NCI-H526 treated with DMSO at 0.1 percent for 48 hours (cell line): ENCODE results near the gene SECISBP2.

Source experiments
- DNase-seq: peaks from one replicate; lab custom pipeline; 2025; lab: John Stamatoyannopoulos, UW

The SECISBP2 gene

DNA sequence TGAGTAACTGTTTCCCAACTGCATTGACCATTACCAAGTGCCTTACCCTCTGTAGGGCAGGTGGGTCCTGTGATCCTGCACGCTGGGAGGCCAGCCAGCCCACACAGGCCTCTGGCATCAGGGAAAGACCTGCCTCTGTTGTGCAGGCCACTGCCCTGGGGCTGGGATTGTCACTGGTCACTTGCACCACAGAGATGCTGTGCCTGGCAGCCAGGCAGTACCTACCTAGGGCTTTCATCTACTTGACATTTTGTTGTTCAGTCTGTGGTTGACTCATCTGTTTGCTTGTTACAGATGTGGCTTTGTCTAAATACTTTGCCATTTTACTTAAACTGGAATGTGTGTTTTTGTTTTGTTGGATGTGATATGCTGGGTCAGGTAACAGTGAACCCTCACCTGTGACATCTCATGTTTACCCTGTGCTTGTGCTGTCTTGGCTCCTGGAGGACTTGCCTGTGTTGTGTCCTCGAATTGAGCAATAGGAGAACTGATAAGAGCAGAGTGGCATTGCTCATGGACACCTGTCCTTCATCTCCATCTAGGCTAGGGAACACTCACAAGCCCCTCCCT lies 32.8 kb downstream of the SECISBP2 start:
- DNase-seq: no peak

DNA sequence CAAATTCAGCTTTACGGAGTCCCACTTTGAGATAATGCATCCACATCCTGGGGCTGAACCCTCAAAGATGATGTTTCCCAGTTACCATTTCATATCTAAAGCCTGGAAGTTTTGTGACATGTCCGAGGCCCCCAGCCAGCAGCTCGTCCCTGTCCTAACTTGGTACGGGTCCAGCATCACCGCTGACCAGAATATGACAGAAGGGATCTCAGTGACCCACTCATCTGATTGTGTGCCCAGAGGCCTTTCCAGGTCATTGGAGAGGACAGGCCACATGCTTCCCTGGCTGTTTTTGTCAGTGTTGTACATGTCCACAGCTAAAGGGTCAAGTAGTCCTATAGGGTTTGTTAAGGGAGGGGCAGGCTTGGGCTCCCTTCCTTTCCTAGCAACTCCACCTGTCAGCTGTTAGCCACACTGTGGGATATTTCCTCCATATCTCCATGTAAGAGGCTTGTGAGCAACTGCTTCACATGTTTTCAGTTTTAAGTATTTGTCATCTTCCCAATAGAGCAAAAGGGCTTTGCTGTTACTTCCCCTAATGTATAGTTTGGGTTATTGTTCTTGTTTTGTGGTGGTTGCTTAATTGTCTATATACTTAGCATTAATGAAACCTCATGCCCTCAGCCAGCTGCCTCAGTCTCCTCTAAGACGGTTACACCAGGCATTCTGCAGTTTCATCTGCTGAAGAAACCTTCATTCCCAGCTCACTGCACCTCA lies 33.4 kb downstream of the SECISBP2 start:
- no peak for DNase-seq

DNA sequence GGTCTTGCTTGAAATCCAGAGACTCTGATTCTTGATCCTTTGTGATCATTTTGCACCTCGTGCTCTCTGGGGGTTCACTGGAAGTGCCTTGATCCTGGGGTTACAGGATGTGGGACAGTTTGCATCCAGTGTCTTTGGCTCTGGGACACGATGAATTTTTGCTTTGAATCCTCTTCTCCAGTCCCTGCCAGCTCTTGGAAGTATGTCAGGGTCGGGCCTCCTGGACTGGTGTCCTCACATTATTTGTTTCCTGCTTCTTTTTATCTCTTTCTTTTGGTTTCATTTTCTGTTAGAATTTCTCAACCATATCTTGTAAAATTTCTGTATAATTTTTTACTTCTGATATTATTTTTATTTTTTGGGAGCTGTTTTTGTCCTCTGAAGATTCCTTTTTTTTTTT lies 34.2 kb downstream of the SECISBP2 start:
- DNase-seq: no peak

DNA sequence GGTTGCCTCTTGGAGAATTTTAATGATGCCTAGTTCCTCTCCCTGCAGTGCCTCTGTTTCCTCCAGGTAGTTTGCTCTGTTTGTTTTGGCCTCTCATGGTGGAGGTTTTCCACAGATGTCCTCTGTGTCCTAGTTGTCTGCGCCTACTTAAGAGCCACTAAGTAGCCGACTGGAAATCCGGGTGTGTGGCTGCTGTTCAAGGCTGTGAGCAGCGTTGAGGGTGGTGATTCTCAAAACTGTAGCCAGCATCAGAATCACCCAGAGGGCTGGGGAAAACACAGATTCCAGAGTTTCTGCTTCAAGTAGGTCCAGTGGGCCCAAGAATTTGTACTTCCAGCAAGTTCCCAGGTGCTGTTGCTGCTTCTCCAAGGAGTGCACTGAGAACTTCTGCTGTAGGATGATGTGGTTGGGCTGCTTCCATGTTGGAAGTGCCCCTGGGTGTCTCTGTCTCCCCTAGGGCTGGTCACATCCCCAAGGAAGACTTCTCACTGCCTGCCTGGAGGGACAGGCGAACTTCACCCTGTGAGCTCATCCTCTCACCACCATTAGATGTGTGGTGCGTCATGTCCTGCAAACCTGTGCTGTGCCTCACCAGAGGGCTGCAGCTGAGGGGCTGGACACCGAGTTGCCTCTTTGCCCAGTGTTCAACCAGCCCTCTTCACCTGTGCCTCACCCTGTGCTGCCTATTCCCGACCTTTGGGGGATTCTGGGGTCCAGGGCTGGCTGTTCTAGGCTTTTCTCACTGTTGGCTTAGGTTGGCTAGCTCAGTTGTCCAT lies 34.8 kb downstream of the SECISBP2 start:
- no peak for DNase-seq

DNA sequence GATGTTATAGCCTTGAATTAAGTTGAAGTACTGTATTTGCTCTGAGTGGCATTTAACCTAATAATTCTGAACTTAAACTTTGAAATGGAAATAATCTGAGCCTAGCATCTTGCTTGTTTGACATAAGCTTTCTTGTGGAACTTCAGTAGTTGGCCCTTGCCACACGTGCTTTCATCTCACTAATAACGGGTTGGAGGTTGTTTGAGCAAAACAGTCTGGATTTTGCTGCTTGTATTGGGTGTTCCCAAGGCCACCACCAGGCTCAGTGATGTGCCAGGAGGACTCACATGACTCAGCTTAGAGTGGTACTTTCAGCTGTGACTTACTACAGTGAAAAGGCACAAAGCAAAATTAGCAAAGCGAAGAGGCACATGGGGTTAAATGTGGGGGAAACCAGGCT lies 35.7 kb downstream of the SECISBP2 start:
- no peak for DNase-seq

DNA sequence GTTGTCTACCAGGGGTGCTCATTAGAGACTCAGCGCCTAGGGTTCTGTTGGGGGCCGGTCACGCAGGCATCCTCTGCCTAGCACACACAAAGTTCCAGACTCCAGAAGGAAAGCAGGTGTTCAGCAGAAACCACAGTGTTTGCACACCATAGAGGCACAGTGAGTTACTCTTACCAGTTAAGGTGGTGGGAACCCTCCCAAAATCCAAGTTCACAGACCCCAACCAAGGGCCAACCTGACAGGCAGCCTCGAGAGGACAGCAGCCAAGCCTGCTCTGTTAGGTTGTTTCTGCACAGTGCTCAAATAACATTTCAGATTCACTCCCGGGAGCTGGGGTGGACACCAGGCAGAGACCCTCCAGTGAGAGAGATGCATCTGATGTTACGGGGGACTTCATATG lies 36.2 kb downstream of the SECISBP2 start:
- DNase-seq: no peak

DNA sequence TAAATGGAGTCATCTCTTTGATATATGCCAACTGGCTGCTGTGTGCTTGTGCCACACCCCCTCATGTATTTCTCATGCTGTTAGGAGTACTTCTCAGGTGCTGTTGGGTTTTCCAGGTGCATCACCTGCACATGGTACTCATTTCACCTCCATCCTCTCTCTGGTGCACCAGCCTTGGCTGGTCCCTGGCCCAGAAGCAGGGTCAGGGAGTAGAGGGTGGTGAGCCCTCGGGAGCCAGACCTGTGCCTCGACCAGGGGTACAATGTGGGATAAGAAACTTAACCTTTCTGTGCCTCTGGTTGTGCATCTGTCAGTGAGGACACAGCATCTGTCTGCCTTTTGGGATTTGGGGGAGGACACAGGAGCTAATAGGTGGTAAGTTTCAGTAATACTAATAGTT lies 38.5 kb downstream of the SECISBP2 start:
- DNase-seq: no peak

DNA sequence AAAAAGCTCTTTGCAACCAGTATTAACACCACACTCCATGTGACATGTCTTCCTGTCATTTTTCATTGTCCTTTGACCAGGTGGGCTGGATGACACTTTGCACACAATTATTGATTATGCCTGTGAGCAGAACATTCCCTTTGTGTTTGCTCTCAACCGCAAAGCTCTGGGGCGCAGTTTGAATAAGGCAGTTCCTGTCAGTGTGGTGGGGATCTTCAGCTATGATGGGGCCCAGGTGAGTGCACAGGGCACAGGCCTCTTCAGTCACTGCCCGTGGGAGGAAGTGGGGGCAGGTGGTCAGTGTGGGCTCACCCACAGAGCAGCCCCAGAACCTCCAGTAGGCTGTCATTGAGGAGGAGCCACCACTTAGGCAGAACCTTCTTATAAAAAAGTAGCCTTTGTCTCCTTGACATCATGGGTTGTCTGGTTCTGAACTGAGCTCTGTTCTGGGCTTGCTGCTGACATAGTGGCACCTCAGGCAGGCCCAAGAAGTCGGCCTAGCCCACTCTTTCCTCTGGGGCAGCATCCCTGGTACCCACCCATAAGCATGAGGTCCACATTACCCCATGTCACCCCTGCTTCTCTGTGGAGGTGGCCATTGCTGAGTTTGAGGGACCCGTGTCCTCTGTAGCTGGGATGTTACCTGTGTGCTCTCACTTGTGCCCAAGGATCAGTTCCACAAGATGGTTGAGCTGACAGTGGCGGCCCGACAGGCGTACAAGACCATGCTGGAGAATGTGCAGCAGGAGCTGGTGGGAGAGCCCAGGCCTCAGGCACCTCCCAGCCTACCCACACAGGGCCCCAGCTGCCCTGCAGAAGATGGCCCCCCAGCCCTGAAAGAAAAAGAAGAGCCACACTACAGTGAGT lies 39.3 kb downstream of the SECISBP2 start:
- DNase-seq: no peak

DNA sequence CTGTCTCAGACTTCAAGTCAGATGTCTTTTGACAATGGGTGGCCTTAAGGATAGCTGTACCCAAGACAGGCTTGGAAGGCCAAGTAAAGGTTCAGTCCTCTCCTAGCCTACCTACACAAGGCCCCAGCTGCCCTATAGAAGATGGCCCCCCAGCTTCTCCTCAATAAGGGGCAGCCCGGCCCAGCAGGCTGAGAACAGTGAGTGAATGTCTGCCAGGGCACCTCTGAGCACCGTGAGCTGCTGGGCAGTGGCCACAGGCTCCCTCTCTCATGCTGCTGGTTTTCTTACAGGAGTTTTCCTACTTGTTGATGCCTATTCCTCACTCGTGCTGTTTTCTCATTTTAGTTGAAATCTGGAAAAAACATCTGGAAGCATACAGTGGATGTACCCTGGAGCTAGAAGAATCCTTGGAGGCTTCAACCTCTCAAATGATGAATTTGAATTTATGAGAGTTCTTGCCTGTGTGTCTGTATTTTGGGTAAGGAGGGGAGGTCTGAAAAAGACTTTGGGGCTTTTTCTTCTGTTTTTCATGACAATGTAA lies 40.1 kb downstream of the SECISBP2 start:
- DNase-seq: no peak

DNA sequence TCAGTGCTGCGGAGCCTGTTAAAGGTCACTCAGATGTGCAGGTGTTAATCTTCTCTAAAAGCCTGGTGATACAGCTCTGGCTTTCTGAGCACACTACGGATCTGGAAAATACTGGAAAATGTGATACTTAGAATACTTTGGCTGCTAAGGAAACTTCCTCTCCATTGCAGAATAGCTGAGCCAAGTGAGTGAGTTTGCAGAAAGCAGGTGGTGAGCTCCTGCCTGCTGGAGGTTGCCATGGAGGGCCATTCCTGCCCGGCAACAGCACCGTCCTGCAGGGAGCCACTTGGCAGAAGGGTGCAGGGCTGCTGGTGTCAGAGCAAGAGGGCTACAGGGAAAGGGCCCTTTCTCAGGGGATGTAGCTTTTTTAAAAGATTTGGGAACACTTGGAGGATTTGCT lies 40.7 kb downstream of the SECISBP2 start:
- no peak for DNase-seq

DNA sequence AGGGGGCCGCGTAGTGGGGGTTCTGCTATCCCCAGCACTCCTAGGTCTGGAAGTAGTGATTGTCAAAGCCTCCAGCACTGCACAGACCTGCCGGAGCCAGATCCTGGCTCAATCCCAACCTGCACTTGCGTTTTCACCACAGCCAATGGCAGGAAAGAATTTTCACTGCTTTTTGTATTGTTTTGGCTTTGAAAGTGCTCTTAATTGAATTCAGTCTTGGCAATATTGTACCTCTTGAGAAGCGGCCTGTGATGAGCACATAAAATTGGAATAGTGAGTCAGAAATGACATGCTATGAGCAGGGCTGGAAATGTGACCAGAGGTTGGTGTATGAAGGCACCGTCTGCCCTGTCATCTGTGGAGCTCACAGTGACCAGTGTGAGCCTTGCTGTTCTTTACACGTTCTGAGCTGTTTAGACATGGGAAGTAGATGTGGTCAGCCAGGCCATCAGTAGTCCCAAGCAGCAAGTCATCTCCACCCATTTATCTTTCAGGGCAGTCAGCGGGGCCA lies 41.5 kb downstream of the SECISBP2 start:
- DNase-seq: no peak

DNA sequence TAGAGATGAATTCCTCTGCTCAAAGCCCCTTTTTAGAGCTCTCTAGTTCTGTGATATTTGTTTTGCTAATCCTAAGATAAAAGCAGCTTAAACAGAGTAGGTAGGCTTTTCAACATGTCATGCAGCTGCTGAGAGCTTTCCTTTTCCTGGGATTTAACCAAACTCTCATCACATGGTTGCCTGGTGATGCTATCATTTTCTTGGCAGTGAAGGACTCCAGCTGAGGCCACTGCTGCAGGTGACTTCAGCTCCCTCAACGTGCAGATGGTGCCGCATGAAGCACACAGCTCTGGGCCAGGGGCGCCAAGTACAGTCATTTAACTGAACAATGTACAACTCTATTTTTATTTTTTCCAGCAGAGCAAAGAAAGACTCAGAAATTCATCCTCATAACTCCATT lies 42.2 kb downstream of the SECISBP2 start:
- no peak for DNase-seq

DNA sequence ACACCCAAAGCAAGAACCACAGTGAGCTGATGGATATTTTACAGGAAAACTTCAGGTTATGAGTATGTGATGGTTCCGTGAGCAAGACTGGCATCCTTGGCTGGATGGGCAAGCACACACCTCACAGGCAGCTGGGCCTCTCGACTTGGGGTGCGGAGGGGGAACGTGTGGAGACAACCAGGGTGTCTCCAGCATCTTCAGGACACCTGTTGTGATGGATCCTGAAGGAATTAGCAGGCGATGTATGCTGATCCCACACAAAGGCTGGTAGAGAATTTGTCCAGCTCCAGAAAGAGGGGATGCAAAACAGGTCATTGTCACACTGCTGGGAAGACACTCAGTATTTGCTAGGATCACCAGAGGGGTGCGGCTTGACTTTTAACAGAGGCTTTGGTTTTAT lies 42.7 kb downstream of the SECISBP2 start:
- DNase-seq: no peak

DNA sequence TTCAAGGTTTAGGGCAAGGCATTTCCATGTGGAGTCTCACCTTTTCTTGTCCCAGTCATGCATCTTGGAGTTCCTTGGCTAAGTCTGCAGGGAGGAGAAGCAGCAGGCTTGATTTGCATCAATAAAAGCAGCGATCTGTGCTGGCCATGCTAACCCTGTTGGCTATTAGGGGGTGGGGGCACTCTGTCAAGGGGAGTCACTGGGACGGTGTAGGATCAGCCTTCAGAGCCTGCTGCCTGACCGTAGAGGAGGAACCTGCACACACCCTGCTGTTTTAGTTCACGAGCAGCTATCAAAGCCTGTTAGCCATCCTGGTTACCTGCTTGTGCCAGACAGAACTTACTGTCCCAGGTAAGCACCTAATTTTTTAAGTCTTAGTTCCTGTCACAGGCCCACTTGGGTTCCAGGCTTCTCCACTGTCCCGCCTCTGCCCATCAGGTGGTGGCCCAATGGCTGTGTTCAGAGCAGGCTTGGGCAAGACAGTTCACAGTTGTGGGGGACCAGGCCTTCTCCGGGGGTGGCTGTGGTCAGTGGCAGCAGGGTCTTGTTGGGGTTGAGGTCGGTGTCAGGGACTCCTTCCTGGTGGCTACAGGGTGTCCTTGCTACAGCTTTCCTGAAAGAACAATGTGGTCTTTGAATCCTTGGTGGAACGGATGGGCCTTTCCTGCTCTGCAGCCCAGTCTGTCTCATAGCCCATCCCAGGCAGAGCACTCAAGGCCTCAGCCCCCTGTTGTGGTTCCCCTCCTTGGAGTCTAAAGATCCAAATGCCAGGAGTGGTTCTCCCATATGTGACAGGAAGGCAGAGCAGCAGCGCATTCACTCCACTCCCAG lies 43.7 kb downstream of the SECISBP2 start:
- no peak for DNase-seq

DNA sequence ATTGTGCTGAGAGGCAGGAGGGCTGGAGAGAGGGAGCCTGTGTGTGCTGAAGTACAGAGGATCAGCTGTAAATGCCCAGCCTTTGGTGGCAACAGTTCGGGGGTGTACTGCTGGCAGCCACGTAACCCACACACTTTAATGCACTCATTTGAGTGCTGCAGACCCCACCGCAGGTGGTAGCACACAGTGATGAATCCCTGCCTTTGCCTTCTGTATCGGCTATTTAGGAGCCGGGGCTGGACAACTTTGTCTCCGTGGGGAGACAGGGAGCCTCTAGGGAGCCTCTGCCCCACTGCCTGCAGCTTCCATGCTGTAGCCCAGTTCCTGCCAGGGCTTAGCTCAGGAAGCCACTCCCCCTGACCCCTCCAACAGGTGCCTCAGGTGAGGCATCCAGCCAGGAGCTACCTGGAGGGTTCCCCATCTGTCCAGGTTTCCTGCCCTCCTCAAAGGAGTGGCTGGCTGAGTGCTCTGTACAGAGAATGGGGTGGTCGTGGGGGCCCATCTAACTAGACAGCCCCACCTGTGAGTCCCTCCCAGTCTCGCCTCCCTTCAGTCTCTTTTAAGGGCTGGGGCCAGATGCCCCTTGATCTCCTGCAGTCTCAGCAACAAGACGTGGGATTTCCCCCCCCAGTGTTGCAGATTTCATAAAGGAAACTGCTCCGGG lies 44.5 kb downstream of the SECISBP2 start:
- no peak for DNase-seq

DNA sequence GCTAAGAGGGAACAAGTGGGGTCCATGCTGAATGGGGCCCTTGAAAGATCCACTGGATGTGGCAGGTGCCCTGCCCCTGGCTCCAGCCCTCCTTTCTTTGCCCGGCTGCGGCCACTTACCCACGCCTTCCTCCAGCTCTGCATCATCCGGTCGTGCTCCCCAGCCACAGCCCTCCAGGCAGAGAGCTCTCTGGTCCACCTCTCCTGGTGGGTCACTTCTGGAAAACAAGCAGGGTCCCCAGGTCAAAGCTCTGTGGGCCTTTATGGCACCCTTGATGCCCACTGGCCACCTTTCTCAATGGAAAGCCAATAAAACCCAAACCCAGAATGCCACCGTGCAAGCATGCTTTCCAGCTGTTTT lies 45.0 kb downstream of the SECISBP2 start:
- DNase-seq: no peak

DNA sequence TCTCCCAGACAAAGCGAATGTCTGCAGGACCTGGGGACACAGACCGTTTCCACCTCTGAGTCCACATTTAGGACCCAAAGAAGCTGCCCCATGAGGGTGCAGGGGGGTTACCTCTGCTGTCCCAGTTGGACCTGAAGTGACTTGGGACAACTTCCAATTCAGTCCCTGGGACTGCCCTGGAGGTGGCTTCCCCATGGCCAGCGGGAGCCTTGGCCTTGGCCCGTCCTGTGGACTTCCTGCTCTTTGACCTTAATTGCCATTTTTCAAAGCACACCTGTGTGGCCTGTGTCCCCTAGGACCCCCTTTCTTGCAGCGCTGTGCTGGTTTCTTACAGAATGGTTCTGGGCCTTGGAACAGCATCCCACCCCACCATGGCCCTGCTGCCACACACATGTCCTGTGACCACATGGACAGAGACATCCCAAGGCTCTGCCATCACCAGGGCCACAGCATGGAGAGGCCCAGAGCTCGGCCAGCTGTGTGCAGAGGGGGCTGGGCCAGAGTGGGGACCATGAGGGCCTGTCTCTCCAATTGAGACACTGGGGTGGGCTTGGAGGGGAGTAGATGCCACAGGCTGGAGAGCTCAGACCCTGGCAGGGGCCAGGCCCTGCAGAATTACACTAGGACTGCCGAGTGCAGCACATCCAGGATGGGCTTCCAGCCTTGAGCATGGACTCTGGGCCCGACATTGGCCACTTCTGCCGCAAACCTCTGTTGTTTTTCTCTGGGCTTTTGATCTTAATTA lies 45.8 kb downstream of the SECISBP2 start:
- DNase-seq: no peak

DNA sequence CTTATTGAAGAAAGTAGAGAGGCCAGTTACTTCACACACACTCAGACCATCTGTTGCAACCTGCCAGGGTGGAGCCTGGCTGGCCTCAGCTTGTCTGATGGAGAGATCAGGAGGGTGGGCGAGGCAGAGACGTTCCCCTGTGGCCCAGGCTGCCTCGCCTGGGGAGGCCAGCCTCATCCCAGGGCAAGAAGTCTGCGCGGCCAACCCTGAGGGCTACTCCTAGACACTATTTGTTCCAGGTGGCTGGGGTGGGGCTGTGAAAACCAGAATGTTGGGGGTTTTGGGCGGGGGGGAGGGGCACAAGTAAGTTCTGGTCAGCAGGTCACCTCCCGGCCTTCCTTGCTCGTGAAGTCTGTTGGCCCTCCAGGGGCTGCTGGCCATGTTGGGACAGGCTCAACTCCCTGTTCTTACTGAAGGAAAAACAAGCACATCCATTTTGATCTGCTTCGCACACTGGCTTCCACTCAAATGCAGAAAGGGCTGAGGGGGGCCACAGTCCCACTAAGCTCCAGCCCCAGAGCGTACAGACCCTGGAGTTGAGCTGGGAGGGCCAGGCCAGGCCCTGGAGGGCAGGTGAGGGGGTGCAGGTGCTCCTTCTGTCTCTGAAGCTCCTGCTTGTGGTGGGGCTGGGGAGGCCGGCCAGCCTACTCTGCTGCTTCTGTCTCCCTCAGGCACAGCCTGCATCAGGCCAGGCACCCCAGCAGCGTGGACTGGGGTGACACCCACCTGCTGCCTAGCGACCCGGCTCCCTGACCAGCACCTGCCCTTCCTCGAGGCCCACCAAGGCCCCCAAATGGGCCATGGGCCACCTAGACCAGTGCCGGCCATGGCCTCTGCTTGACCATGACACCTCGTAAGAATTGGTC lies 46.6 kb downstream of the SECISBP2 start:
- no peak for DNase-seq

DNA sequence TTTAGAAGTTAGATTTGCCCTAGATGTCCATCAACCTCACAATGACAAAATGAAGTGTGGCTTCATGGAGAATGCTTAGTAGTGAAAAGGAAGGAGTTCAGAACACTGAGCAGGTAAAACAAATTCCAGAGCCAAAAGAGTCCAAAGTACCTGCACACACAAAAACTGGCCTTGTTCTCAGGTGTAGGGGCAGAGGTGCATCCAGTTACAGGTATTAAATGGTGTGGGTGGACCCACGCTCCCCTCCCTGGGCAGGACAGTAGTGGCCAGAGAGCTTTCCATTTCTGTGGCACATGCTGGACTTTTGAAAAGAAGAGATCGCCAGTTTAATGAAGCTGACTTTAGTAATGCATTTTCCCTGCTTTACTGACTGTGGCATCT lies 47.2 kb downstream of the SECISBP2 start:
- DNase-seq: no peak
